MM.1S (cell line): ENCODE measurements around the gene C1QTNF5.

Experiments used
- EZH2 ChIP-seq: fragments of 300-600 bp; sonication (generic); optimal IDR thresholded peaks from 2 replicates; pipeline ENCODE3; 2017; ENCODE audit warnings: low read depth, mild to moderate bottlenecking, antibody characterized with exemption, low read length, mixed read lengths
- EZH2phosphoT487 ChIP-seq: fragments of 300-600 bp; sonication (generic); IDR thresholded peaks from 2 replicates; pipeline ENCODE4 v1.6.1; 2018; ENCODE audit warnings: antibody characterized with exemption, low read length
- TF ChIP-seq, protein P1 (sequence below): fragments of 300-600 bp; sonication (generic); IDR thresholded peaks from 2 replicates; pipeline ENCODE4 v1.5.1; 2016; ENCODE audit warnings: antibody characterized with exemption, low read length, mixed read lengths

GRCh38 chr11:119380827-119381180 is 40.1 kb upstream of the C1QTNF5 start:
- TF ChIP-seq, protein P1, sequence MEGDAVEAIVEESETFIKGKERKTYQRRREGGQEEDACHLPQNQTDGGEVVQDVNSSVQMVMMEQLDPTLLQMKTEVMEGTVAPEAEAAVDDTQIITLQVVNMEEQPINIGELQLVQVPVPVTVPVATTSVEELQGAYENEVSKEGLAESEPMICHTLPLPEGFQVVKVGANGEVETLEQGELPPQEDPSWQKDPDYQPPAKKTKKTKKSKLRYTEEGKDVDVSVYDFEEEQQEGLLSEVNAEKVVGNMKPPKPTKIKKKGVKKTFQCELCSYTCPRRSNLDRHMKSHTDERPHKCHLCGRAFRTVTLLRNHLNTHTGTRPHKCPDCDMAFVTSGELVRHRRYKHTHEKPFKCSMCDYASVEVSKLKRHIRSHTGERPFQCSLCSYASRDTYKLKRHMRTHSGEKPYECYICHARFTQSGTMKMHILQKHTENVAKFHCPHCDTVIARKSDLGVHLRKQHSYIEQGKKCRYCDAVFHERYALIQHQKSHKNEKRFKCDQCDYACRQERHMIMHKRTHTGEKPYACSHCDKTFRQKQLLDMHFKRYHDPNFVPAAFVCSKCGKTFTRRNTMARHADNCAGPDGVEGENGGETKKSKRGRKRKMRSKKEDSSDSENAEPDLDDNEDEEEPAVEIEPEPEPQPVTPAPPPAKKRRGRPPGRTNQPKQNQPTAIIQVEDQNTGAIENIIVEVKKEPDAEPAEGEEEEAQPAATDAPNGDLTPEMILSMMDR = no peak
- no peak for TF ChIP-seq EZH2
- no peak for TF ChIP-seq EZH2phosphoT487
